SK-N-MC (cell line): ENCODE measurements around the gene SSR1.

ENCODE experiments used
- EZH2 ChIP-seq: fragments of 200-600 bp; sonication (generic); IDR thresholded peaks from one replicate; pipeline ENCODE4 v1.6.1; 2017; ENCODE audit warnings: antibody characterized with exemption
- FOXP2 ChIP-seq: optimal IDR thresholded peaks from 2 replicates; pipeline ENCODE3; 2011; ENCODE audit warnings: mild to moderate bottlenecking, moderate library complexity; ENCODE audit not compliant: insufficient read depth; ENCODE audit errors: extremely low read length, control extremely low read depth
- POLR2AphosphoS5 ChIP-seq: IDR thresholded peaks from 2 replicates; pipeline ENCODE4 v1.6.1; 2012; ENCODE audit warnings: mild to moderate bottlenecking, low read depth, low read length, borderline replicate concordance

- TF ChIP-seq POLR2AphosphoS5, result no peak
- TF ChIP-seq EZH2, result no peak
- TF ChIP-seq FOXP2, result no peak
Observed at GRCh38 chr6:7256785-7257184, 56.2 kb downstream of the SSR1 start.
